Measurements from ENCODE around the gene RPTOR.
"Not testable (repeated sequence)": the region's sequence is repeated elsewhere in the genome, so short reads cannot be mapped to it uniquely, and the experiment has no call there.

RPTOR gene

DNA sequence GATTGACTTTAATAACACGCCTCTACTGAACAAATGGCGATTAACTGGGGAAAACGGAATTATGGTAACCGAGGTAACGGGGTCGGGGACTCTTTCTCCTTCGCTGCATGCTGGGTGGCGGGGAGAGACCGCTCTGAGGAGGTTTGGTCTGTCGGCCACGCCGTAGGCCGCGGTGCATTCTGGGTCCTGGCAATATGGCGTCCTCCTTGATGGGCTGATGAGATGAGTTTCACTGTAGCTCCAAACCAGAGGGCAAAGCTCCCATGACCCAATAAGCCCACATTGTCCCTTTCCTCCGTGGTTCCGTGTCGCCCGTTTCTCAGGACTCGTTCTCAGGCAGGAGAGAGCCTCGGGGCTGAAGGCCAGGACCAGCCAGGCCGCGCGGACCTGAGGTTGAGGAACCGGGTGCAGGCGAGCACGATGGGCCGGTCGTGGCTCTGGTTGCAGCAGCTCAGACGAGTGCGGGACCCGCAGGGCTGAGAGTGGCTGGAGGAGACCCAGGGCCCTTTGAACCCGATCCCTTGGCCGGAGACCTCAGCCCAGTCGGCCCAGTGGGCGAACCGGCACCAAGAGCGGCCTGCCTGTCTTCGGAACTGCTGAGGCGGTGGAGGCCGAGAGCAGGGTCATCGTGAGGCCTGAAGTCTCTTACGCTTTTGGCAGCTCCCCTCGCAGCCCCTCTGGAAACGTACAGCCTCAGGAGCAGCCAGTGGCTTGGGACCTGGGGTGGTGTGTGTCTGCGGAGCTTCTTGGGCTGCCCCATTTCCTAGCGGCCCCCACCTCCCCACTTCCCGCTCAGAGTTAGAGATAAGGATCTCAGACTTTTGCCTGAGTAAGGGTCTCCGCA, at the start of gene RPTOR:
TSS of gene RPTOR (plus strand) at position 184 of the 844 bp plus-strand sequence. CDS start 792 bp downstream, outside the sequence.
- peak; percentile 87 to 89 for DNase-seq

DNA sequence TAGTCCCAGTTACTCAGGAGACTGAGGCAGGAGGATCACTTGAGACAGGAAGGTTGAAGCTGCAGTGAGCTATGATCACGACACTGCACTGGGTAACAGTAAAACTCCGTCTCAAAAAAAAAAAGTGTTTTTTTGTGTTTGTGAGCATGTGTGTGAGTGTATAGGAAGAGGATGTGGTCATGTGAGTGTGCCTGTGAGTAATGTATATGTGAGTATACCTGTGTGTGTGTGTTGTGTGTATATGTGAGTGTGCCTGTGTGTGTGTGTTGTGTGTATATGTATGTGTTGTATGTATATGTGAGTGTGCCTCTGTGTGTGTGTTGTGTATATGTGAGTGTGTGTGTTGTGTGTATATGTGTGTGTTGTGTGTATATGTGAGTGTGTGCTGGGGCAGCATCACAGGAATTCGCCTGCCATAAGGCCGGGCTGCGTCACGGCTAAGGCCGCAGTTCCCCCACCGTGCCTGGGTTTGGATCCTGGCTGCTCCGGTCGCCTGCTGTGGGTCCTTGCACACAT, 46.9 kb upstream of the RPTOR start:
- DNase-seq: no peak

DNA sequence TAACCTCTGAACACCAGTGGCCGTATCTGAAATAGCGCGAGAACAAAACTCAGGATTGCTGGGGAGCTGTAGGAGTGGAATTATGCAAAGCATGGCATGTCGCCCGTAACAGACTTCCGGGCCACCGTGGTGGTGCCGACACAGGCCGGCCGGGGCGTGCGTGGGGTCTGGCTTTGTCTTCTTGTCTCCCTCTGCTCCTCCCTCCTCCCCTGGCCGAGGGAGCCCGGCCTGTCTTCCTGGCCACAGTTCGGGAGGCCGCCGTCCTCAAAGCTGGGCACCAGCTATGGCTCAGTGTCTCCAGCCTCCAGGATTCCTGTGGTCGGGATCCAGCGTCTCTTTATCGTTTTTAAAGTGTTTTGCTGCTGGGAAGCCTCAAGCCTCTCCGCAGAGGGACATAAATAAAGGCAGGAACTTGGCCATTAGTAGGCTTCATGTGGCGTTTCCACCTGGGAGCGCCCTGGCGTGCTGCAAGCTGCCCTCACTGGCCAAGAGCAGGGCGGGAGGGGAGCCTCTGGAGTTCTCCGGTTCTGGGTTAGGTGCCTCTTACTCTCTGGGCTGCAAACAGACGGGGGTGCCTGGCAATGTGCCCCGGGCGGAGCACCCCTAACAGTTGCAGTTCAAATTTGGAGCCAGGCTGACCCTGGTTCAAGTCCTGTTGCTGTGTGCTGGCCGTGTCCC, 46.3 kb upstream of the RPTOR start:
- no peak for DNase-seq

- DNase-seq: no peak
Measured at GRCh38 chr17:80498920-80499410, 45.7 kb upstream of the RPTOR start.

DNA sequence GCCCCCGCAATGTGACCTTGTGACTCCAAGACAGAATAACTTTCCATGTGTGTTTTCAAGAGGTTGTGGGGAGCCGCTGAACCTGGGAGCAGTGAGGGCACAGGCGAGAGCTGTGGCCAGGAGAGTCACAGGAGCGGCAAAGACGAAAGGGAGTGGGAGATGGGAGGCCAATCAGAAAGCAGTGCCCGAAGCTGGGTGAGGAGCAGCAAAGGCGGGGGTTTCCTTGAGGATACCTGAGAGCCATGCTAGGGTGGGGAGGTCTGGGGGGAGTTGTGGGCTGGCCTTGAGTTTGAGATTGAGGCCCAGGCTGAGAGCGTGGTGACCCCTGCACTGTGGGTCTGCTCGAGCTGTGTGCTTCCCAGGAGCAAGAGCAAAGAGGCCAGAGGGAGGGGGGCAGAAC, 45.1 kb upstream of the RPTOR start:
- no peak for DNase-seq

DNA sequence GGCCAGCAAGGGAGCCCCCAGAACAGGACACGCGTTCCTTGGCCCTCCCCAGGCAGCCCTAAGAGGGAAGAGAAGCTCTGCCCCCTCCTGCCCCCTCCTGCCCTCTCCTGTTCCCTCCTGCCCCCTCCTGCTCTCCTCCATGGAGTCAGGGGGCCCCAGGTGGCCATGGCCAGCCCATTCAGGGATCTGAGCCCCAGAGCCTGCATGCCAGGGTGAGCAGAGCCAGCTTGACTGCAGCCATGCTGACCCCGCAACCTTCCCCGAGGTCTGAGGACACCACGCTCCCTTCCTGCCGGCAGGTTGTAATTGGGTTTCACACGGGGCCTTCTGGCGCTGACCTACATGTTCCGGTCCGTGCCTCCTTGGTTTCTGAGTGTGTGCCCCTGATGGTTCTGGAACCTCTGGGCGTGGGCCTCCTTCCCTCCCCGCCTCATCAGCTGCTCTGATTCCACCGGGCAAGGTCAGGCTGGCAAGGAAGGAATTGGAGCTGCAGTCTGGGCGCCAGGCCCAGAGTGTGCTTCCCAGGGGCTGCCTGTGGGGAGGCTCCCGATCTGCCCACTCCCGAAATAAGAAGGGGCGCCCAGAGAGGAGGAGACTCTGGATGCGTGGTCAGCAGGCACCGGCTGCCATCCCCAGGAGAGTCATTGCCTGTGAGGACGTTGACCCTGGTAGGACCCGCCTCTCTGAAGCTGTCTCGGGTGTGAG, 44.5 kb upstream of the RPTOR start:
- no peak for DNase-seq

- no peak for DNase-seq
Measured at GRCh38 chr17:80501741-80502577, 42.7 kb upstream of the RPTOR start.

- no peak for DNase-seq
Measured at GRCh38 chr17:80502578-80502877, 42.1 kb upstream of the RPTOR start.

GRCh38 chr17:80503031-80503430, 41.6 kb upstream of the RPTOR start:
- no peak for DNase-seq

GRCh38 chr17:80503921-80504320, 40.7 kb upstream of the RPTOR start:
- no peak for DNase-seq

DNA sequence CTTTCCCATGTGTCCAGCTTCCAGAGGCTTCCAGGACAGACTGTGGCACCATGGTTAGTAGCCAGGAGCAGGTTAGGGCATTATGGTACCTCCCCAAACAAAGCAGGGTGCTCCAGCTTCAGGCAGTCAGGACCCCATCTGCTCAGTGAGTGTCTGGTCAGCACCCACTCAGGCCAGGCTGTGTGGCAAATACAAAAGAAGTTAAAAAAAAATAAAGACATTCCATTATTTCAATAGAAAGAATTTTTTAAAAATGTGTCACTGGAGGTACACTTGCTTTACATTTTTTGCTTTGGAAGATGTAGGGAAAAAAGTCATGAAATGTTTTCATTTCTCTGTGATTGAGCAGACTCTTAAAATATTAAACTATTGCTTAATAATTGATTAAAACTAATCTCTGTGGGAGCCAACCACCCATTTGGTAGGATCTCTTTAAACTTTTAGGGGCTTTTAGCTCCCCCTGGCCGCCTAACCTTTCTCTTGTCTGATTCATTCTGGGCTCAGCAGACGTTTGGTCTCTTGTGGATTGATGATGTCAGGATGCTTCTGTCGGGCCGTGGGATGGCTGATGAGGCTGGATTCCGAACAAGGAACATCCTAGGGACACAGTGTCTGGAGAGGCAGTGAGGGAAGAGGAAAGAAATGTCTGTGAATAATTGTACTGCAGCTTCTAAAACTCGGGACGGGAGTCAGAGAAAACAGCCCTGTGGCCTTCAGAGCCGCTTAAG, 39.8 kb upstream of the RPTOR start:
- no peak for DNase-seq

DNA sequence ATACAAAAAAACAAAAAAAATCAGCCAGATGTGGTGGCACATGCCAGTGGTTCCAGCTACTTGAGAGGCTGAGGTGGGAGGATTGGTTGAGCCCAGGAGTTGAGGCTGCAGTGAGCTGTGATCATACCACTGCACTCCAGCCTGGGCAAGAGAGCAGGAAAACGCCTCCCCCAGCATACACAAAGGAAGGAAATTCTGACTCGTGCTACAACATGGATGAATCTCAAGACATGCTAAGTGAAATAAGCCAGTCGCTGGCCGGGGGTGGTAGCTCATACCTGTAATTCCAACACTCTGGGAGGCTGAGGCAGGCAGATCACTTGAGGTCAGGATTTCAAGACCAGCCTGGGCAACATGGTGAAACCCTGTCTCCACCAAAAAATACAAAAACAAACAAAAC, 37.5 kb upstream of the RPTOR start:
- not testable (repeated sequence) for DNase-seq

GRCh38 chr17:80507965-80508364, 36.7 kb upstream of the RPTOR start:
- DNase-seq: no peak

- no peak for DNase-seq
Measured at GRCh38 chr17:80509311-80509710, 35.3 kb upstream of the RPTOR start.

- DNase-seq: no peak
Measured at GRCh38 chr17:80510132-80510531, 34.5 kb upstream of the RPTOR start.

DNA sequence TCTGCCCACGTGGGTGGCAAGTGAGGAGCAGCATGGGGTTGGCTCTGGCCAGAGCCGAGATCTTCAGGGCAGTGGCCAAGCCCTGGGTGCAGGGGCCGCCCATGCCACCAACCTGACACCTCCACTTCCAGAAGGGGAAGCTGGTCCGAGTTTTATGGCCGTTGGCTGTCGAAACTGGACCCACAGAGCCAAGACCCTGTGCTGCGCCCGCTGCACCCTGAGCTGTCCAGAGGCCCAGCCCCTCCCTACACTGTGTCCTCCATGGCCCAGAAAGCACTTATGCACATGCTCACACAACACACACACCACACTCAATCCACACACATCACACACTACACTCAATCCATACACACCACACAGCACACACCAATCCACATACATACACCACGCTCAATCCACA, 33.9 kb upstream of the RPTOR start:
- DNase-seq: no peak

GRCh38 chr17:80511222-80512180, 33.1 kb upstream of the RPTOR start:
- DNase-seq: no peak

GRCh38 chr17:80512233-80512632, 32.4 kb upstream of the RPTOR start:
- DNase-seq: no peak

GRCh38 chr17:80513201-80513600, 31.4 kb upstream of the RPTOR start:
- DNase-seq: no peak

GRCh38 chr17:80513892-80514291, 30.7 kb upstream of the RPTOR start:
- no peak for DNase-seq
